Measurements from ENCODE around the gene S100A5. TPM values are rescaled to one million over a fixed set of nuclear protein-coding genes. Genes with fewer than 3 reads are reported as not detected.
"Not testable (repeated sequence)": the region's sequence is repeated elsewhere in the genome, so short reads cannot be mapped to it uniquely, and the experiment has no call there.

Gene S100A5
- total RNA-seq, 6 experiments from 2014 or later = not detected

GRCh38 chr1:153565529-153566374 lies 25.0 kb upstream of the S100A5 start, which contains the start of gene S100A2:
Gene S100A2, minus strand, starts transcription at chr1:153565844. Its CDS starts 1,967 bp downstream, at chr1:153563877.
- intact Hi-C loops (cut with DNase I) = loop anchor here (5.0 to 10.0 kb wide), 2 partner anchors 51 to 53 kb away; no protein-coding TSS in a partner anchor
- 59% methylated on average over 6 of the region's 8 CpGs for WGBS (ENCODE audit: insufficient coverage, low coverage, low lambda C conversion rate, missing lambda C conversion rate)
- ATAC-seq = peak; percentile 7 to 27 (median 16)
- H3K9me3 ChIP-seq = no peaks in the 10 kb centered on the region
- H3K27ac ChIP-seq = peak within 1 kb of the TSS; percentile 44 to 57 (median 51)
- H3K27me3 ChIP-seq = no peaks in the 10 kb centered on the region
- DNase-seq = peak in 1 of 3 donors; percentile 43
- TF ChIP-seq POLR2A (IDR thresholded peaks at IDR 0.05) = no peak
- TF ChIP-seq CTCF (IDR thresholded peaks at IDR 0.05) = no peak
- no peak within 1 kb of the TSS for H3K4me3 ChIP-seq
- H3K4me1 ChIP-seq = peaks cover 0 to 7% (median 0%) of the 10 kb centered on the region in 4 donors
- no peaks in the 10 kb centered on the region for H3K36me3 ChIP-seq

- intact Hi-C loops (cut with DNase I) = loop anchor here in 1 of 2 donors (10.0 kb wide), 1 partner anchor 49 kb away; no protein-coding TSS in a partner anchor
- no peaks in the 10 kb centered on the region for H3K27me3 ChIP-seq
- H3K27ac ChIP-seq = no peak overlapping the region
- H3K4me1 ChIP-seq = peaks cover 0 to 7% (median 0%) of the 10 kb centered on the region in 4 donors
- no peak overlapping the region for H3K4me3 ChIP-seq
- H3K36me3 ChIP-seq = no peaks in the 10 kb centered on the region
- no peaks in the 10 kb centered on the region for H3K9me3 ChIP-seq
- no peak for DNase-seq
- WGBS (ENCODE audit: insufficient coverage, low coverage, low lambda C conversion rate, missing lambda C conversion rate) = no CpG with 5 or more reads among the region's 7 CpGs
- TF ChIP-seq CTCF (IDR thresholded peaks at IDR 0.05) = no peak
- TF ChIP-seq POLR2A (IDR thresholded peaks at IDR 0.05) = no peak
- ATAC-seq = no peak
Observed at GRCh38 chr1:153563991-153564390, 23.3 kb upstream of the S100A5 start.

- intact Hi-C loops (cut with DNase I) = loop anchor here in 1 of 2 donors (10.0 kb wide), 1 partner anchor 49 kb away; no protein-coding TSS in a partner anchor
- no peaks in the 10 kb centered on the region for H3K27me3 ChIP-seq
- TF ChIP-seq POLR2A (IDR thresholded peaks at IDR 0.05) = no peak
- no peak for TF ChIP-seq CTCF (IDR thresholded peaks at IDR 0.05)
- no peak overlapping the region for H3K27ac ChIP-seq
- no peak for DNase-seq
- WGBS (ENCODE audit: insufficient coverage, low coverage, low lambda C conversion rate, missing lambda C conversion rate) = 49% methylated on average over 3 of the region's 6 CpGs
- no peaks in the 10 kb centered on the region for H3K9me3 ChIP-seq
- H3K4me3 ChIP-seq = no peak overlapping the region
- no peak for ATAC-seq
- no peaks in the 10 kb centered on the region for H3K36me3 ChIP-seq
- H3K4me1 ChIP-seq = peaks cover 0 to 3% (median 0%) of the 10 kb centered on the region in 4 donors
Observed at GRCh38 chr1:153563483-153563901, 22.8 kb upstream of the S100A5 start.

- H3K36me3 ChIP-seq, H3K9me3 ChIP-seq, H3K27ac ChIP-seq, H3K27me3 ChIP-seq, DNase-seq, ATAC-seq, H3K4me1 ChIP-seq, H3K4me3 ChIP-seq: not testable (repeated sequence)
- intact Hi-C loops (cut with DNase I) = loop anchor here in 1 of 2 donors (10.0 kb wide), 1 partner anchor 47 kb away; no protein-coding TSS in a partner anchor
- WGBS (ENCODE audit: insufficient coverage, low coverage, low lambda C conversion rate, missing lambda C conversion rate) = 95% methylated on average over 3 of the region's 3 CpGs
Observed at GRCh38 chr1:153562021-153562420, 21.3 kb upstream of the S100A5 start.

- Histone ChIP-seq H3K27me3 (no peaks in the 10 kb centered on the region), H3K36me3 (no peaks in the 10 kb centered on the region), H3K9me3 (no peaks in the 10 kb centered on the region), H3K4me3 (no peak overlapping the region), H3K4me1 (no peaks in the 10 kb centered on the region), H3K27ac (no peak overlapping the region)
- no peak for ATAC-seq
- intact Hi-C loops (cut with DNase I) = loop anchor here in 1 of 2 donors (10.0 kb wide), 1 partner anchor 47 kb away; no protein-coding TSS in a partner anchor
- no CpG with 5 or more reads among the region's 3 CpGs for WGBS (ENCODE audit: insufficient coverage, low coverage, low lambda C conversion rate, missing lambda C conversion rate)
- TF ChIP-seq CTCF (IDR thresholded peaks at IDR 0.05) (no peak), POLR2A (IDR thresholded peaks at IDR 0.05) (no peak)
- DNase-seq = no peak
Observed at GRCh38 chr1:153561466-153561985, 20.8 kb upstream of the S100A5 start.
